NCI-H187 treated with DMSO at 0.1 percent for 48 hours (cell line): ENCODE results near the gene WIPF3.
"Not testable (repeated sequence)": the region's sequence is repeated elsewhere in the genome, so short reads cannot be mapped to it uniquely, and the experiment has no call there.

Experiments used
- DNase-seq: peaks from one replicate; lab custom pipeline; 2025; lab: John Stamatoyannopoulos, UW

The WIPF3 gene

DNA sequence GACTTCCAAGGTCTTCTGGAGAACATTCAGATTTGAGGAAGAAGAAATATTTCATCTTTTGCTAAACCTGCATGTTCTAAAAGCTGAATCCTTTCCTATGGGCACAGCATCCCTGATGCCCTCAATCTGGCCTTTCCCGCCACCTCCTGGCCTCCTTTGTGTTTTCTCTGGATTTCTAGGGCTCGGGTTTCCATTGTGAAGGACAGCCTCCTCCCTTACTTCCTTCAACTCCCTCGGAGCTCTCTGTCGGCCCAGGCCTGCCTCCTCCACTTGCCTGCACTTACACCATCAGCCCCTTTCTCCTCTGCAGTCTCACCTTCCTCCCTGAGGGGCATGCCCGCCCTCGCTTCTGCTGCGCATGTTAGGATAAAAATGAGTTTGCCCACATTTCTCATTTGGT is 75.4 kb downstream of the WIPF3 start:
- no peak for DNase-seq

DNA sequence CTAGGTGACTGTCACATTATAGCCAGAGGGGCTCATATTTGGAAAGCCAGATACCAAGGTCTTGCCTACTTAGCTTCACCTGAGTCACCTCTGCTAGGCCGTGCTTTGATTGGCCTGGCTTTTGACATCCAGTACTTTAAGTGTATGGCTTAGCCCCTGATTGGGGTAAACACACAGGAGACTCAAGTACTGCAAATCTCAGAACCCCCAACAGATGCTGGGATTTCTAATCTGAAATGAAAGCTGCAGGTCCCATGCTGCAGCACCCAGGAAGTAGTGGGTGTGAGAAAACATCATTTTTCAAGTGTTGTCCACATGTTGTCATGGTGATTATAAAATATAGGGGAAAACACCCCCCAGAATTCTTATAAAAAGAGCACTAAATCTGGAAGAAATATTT is 76.2 kb downstream of the WIPF3 start:
- no peak for DNase-seq

DNA sequence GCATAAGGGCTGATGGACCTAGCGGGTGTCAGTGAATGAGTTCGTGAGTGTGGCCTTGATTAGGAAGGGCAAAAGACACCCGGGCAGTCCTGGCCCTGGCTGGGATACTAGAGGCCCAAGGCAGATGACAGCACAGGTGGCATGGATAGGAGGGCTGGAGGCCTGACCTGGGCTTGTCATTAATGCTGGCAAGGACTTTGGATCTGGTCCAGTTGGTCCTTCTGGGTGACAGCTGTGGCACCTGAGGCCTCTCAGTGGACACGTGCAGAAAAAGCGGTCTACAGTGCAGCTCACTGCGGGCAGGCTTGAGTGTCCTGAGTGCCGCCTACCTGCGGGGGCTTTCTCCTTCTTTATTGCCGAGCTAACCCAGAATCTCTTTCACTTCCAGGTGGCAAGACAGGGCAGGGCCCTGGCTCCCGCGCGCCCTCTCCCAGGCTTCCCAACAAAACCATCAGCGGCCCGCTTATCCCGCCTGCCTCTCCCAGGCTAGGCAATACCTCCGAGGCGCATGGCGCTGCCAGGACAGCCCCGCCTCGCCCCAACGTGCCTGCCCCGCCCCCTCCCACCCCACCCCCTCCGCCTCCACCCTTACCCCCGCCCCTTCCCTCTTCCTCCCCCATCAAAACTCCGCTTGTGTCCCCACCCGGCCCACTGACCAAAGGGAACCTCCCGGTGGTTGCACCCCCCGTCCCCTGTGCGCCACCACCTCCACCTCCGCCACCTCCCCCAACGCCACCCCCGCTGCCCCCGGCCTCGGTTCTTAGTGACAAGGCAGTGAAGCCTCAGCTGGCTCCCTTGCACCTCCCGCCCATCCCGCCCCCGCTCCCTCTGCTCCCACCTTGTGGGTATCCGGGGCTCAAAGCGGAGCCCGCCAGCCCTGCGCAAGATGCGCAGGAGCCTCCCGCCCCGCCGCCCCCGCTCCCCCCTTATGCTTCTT is 77.4 kb downstream of the WIPF3 start:
- DNase-seq, result no peak

GRCh38 chr7:29884399-29885272 is 78.3 kb downstream of the WIPF3 start:
- DNase-seq, result no peak

- DNase-seq, result no peak
Measured at GRCh38 chr7:29885626-29886025, 79.3 kb downstream of the WIPF3 start.

GRCh38 chr7:29886827-29887226 is 80.5 kb downstream of the WIPF3 start:
- DNase-seq, result no peak

DNA sequence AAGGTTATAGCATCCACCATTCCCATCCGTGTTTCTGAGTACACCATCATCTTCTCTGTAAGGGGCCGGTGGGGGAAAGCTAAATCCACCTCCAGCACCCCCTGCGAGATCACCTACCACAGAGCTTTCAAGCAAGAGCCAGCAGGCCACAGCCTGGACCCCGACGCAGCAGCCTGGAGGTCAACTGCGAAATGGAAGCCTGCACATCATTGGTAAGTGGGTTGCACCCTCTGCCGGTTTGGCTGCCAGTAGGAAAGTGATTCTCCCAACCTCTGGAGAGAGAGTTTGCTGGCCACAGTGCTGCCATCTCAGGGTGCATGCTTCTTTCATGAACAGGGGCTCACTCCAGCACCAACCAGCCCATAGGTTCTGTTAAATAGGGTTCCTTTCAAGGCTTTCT is 81.7 kb downstream of the WIPF3 start:
- no peak for DNase-seq

GRCh38 chr7:29889288-29889687 is 83.0 kb downstream of the WIPF3 start:
- DNase-seq, result no peak

DNA sequence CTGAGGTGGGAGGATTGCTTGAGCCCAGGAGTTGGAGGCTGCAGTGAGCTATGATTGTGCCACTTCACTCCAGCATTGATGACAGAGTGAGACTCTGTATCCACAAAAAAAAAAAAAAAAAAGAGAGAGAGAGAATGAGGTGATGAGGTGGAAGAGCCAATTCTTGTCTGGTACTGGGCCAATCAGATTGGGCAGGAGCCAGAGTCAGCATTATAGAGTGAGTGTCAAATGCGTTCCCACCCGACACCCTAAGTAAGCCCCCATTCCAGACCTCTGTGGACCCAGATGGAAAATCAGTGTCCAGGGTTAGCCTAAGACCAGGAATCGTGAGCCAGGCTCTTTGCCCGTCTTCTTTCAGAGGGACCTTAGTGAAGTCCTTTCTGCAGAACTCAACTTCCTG is 83.9 kb downstream of the WIPF3 start:
- no peak for DNase-seq

- DNase-seq, result not testable (repeated sequence)
Measured at GRCh38 chr7:29890786-29891185, 84.5 kb downstream of the WIPF3 start.

DNA sequence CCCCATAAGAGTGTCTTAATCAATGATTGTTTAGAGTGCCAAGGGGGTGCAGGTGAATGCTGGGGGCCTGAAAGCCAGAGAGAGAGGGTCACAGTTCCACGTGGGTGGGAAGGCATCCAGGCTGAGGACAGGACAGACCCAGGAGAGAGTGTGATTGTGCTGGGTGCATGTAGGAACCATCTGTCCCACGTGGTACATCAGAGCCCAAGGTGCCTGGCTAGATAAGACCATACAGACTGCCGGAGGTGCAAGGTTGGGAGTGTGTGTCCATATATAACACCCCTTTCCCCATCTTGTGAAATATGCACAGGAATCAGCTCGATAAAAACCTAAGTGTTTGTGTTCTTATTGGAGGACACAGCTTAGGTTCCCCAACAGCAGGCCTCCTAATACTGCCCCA is 85.5 kb downstream of the WIPF3 start:
- no peak for DNase-seq

- DNase-seq, result no peak
Measured at GRCh38 chr7:29892231-29892630, 85.9 kb downstream of the WIPF3 start.

- no peak for DNase-seq
Measured at GRCh38 chr7:29893351-29893965, 87.2 kb downstream of the WIPF3 start.

DNA sequence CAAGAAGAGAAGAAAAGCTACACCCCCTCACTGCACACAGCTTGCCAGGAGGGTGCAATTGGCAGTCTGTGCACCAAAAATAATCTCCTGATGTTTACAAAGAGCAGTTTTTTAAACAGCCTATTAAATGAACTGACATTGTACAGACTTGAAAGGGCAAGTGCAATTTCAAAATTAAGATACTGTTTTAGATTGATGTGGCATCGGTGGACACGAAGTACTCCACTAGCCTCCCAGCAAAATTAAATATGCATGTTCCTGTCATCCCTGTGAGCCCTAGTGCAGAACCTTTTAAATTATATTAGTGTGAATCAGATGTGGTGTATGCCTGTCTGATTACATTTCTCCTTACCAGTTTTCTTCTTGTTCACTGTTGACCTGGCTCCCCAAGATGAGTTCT is 87.9 kb downstream of the WIPF3 start:
- no peak for DNase-seq

GRCh38 chr7:29895559-29895958 is 89.3 kb downstream of the WIPF3 start:
- no peak for DNase-seq

- DNase-seq, result no peak
Measured at GRCh38 chr7:29896685-29897411, 90.5 kb downstream of the WIPF3 start.

- DNase-seq, result no peak
Measured at GRCh38 chr7:29898301-29898700, 92.0 kb downstream of the WIPF3 start.

GRCh38 chr7:29900745-29901144 is 94.4 kb downstream of the WIPF3 start:
- no peak for DNase-seq

DNA sequence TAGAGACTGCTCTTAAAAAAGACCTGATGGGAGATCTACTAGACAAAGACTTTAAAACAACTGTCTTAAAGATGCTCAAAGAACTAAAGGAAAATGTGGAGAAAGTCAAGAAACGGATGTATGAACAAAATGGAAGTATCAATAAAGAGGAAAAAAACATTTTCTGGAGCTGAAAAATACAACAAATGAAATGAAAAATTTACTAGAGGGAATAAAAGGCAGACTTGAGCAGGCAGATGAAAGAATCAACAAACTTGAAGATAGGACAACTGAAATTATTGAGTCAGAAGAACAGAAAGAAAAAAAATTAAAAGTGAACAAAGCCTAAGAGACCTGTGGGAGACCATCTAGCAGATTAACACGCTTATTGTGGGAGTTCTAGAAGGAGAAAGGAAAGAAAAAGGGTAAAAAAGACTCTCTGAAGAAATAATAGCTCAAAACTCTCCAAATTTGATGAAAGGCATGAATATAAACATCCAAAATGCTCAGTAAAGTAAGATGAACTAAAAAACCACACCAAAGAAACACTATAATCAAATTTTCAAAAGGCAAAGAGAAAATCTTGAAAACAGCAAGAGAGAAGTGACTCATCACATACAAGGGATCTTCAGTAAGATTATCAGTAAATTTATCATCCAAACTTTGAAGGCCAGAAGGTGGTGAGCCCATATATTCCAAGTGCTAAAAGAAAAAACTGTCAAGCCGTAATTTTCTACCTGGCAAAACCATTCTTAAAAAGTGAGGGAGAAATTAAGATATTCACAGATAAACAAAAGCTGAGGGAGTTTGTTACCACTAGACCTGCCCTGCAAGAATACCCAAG is 100.1 kb downstream of the WIPF3 start:
- DNase-seq, result no peak

DNA sequence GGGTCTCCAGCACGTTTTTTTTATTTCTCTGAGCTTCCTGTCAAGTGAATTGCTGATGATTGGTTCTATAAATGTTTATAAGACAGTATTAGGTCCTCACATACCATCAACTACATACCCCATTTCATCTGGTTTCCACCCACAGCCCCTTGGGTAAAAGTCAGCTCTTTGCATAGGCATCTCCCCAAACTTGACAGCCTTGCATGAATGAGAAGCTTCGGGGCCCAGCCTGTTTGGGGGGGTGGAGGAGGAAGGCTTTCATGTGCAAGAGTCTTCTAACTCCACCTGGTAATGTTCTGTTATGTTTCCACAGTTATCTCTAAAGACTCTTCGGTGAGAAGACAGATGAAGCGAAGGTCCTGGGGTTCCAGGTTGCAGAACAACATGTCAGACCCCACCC is 107.9 kb downstream of the WIPF3 start:
- DNase-seq, result no peak
